HepG2 (cell line): ENCODE measurements around the gene SLC4A9. TPM values are rescaled to one million over a fixed set of nuclear protein-coding genes. Genes with fewer than 3 reads are reported as not detected.

ENCODE experiments used
- CTCF ChIP-seq: sonication (generic); formaldehyde crosslinking; IDR thresholded peaks from 2 replicates; pipeline ENCODE4 v1.5.0; 2020; ENCODE audit warnings: mild to moderate bottlenecking, missing genetic modification reagents, moderate library complexity
- MAZ ChIP-seq, 2 experiments: sonication (generic) in 1 of 2; formaldehyde crosslinking in 1 of 2; IDR thresholded peaks; 2 replicates each; pipeline versions ENCODE4 v1.5.0 to v1.6.1; 2012 to 2020; ENCODE audit warnings: low read depth in 2 of 2, mild to moderate bottlenecking in 2 of 2, borderline replicate concordance in 1 of 2, improper control_type of control experiment in 1 of 2, low read length in 1 of 2, missing genetic modification reagents in 1 of 2, moderate library complexity in 1 of 2
- MYNN ChIP-seq: sonication (generic); formaldehyde crosslinking; IDR thresholded peaks from 2 replicates; pipeline ENCODE4 v1.4.0; 2020; ENCODE audit warnings: mild to moderate bottlenecking, low read depth, missing genetic modification reagents
- NCOR1 ChIP-seq: fragments of 200-600 bp; sonication (generic); IDR thresholded peaks from 2 replicates; pipeline ENCODE4 v1.7.0; 2017; ENCODE audit warnings: antibody characterized with exemption, low read length, borderline replicate concordance
- SPEN ChIP-seq: sonication (generic); formaldehyde crosslinking; IDR thresholded peaks from 2 replicates; pipeline ENCODE4 v1.5.1; 2020; ENCODE audit warnings: low read depth, mild to moderate bottlenecking, missing genetic modification reagents
- SSRP1 ChIP-seq: IDR thresholded peaks from 2 replicates; pipeline ENCODE4 v1.6.1; 2016; ENCODE audit warnings: control low read depth
- TFDP2 ChIP-seq: sonication (generic); formaldehyde crosslinking; IDR thresholded peaks from 2 replicates; pipeline ENCODE4 v1.4.0; 2020; ENCODE audit warnings: missing genetic modification reagents
- TRAFD1 ChIP-seq: sonication (generic); formaldehyde crosslinking; IDR thresholded peaks from 2 replicates; pipeline ENCODE4 v1.5.1; 2020; ENCODE audit warnings: missing genetic modification reagents, mild to moderate bottlenecking, borderline replicate concordance
- UBTF ChIP-seq: sonication (generic); formaldehyde crosslinking; IDR thresholded peaks from 2 replicates; pipeline ENCODE4 v1.4.0; 2020; ENCODE audit warnings: mild to moderate bottlenecking, missing genetic modification reagents
- XBP1 ChIP-seq: sonication (generic); formaldehyde crosslinking; IDR thresholded peaks from 2 replicates; pipeline ENCODE4 v1.5.0; 2020; ENCODE audit warnings: missing genetic modification reagents
- XRCC5 ChIP-seq: fragments of 200-400 bp; formaldehyde crosslinking; optimal IDR thresholded peaks from 2 replicates; pipeline ENCODE3; 2017; ENCODE audit warnings: mild to moderate bottlenecking, low read length
- ZBTB26 ChIP-seq: IDR thresholded peaks from 2 replicates; pipeline ENCODE4 v1.6.1; 2016; ENCODE audit warnings: missing compliant biosample characterization, missing genetic modification reagents, borderline replicate concordance
- ZNF121 ChIP-seq: sonication (generic); formaldehyde crosslinking; IDR thresholded peaks from 2 replicates; pipeline ENCODE4 v1.5.0; 2020; ENCODE audit warnings: mild to moderate bottlenecking, missing genetic modification reagents
- ZNF234 ChIP-seq: sonication (generic); formaldehyde crosslinking; conservative IDR thresholded peaks from 2 replicates; pipeline ENCODE4 v1.5.1; 2020; ENCODE audit warnings: mild to moderate bottlenecking, missing genetic modification reagents
- ZNF670 ChIP-seq: sonication (generic); formaldehyde crosslinking; IDR thresholded peaks from 2 replicates; pipeline ENCODE4 v1.8.0; 2022; ENCODE audit warnings: mild to moderate bottlenecking, missing genetic modification reagents, borderline replicate concordance
- ZNF709 ChIP-seq: sonication (generic); formaldehyde crosslinking; IDR thresholded peaks from 2 replicates; pipeline ENCODE4 v1.5.0; 2020; ENCODE audit warnings: mild to moderate bottlenecking, missing genetic modification reagents
- polyA plus RNA-seq, 8 experiments: library from polyadenylated mRNA; depleted of rRNA in 3 of 8; stranded (reverse) in 7 of 8; unstranded in 1 of 8; fragments of >200 nt; fragmentation: Illumina TruSeq in 4 of 8; extraction: Trizol in 4 of 8; gene quantifications; 2 replicates each; pipeline versions ENCODE4 v1.2.1 to v1.2.3, GENCODE V29; 2011 to 2016; ENCODE audit warnings: low read depth in 4 of 8, missing spikeins in 1 of 8, mixed read lengths in 1 of 8; ENCODE audit not compliant: insufficient read depth in 1 of 8
- total RNA-seq, 5 experiments: library from RNA; depleted of rRNA; stranded (reverse); fragments of >200 nt; fragmentation: Illumina TruSeq; extraction: Trizol; gene quantifications; 2 replicates each; pipeline ENCODE4 v1.2.3, GENCODE V29; 2016; ENCODE audit warnings: low read depth in 1 of 5

The SLC4A9 gene
- total and polyA plus RNA-seq, 2 of the 13 experiments (the other 11 are each of a cell fraction or from before 2014, with no cell fraction given), result not detected

GRCh38 chr5:140402258-140403074, 42.5 kb downstream of the SLC4A9 start (continued):
- no peak for TF ChIP-seq ZBTB26 (CRISPR knock-in tag)
- no peak for TF ChIP-seq MYNN (CRISPR knock-in tag)
- 0 out of 2 replicates have a peak, but pooled peaks have one; percentile 24 for TF ChIP-seq ZNF670 (CRISPR knock-in tag)
- TF ChIP-seq XBP1 (CRISPR knock-in tag), result peak; percentile 86; the same call in 1 of the 2 replicates
- TF ChIP-seq TRAFD1 (CRISPR knock-in tag), result no peak
- TF ChIP-seq CTCF (CRISPR knock-in tag), result no peak
- peak; percentile 18; the same call in 1 of the 2 replicates for TF ChIP-seq NCOR1
- peak; percentile 70 for TF ChIP-seq UBTF (CRISPR knock-in tag)
- peak; percentile 88 for TF ChIP-seq TFDP2 (CRISPR knock-in tag)
- peak; percentile 39; the same call in 1 of the 2 replicates for TF ChIP-seq MAZ (IDR thresholded peaks at IDR 0.05; ENCODE audit: borderline replicate concordance, low read depth, low read length)
- no peak for TF ChIP-seq MAZ (CRISPR knock-in tag; IDR thresholded peaks at IDR 0.05; ENCODE audit: low read depth)
- TF ChIP-seq ZNF121 (CRISPR knock-in tag), result no peak; the same call in 1 of the 2 replicates
- no peak for TF ChIP-seq SSRP1
- TF ChIP-seq ZNF709 (CRISPR knock-in tag), result no peak
- no peak for TF ChIP-seq SPEN (CRISPR knock-in tag)
- peak; percentile 51 for TF ChIP-seq XRCC5
- 0 out of 2 replicates have a peak, but pooled peaks have one; percentile 17 for TF ChIP-seq ZNF234 (CRISPR knock-in tag)
